ENCODE results near the gene DLG3.
A peak's percentile ranks its signal among the peaks of the same experiment; 100 is the strongest.
"Not testable (repeated sequence)": the region's sequence is repeated elsewhere in the genome, so short reads cannot be mapped to it uniquely, and the experiment has no call there.

DLG3 gene

GRCh38 chrX:70496491-70496890, 51.9 kb downstream of the DLG3 start:
- Histone ChIP-seq H3K9ac (ENCODE audit: low read depth, low read length) (no peak overlapping the region), H3K36me3 (ENCODE audit: control insufficient read depth, insufficient read depth, low read length) (peaks cover 99% of the 10 kb centered on the region), H3K9me3 (ENCODE audit: control insufficient read depth, insufficient read depth, low read length) (peaks cover 60% of the 10 kb centered on the region), H3K27ac (ENCODE audit: low read depth, low read length) (no peak overlapping the region), H3K27me3 (ENCODE audit: control insufficient read depth, insufficient read depth, low read length) (no peaks in the 10 kb centered on the region), H3K4me1 (ENCODE audit: control insufficient read depth, insufficient read depth, low read length) (no peaks in the 10 kb centered on the region), H3K4me3 (ENCODE audit: low read depth, low read length) (no peak overlapping the region)

DNA sequence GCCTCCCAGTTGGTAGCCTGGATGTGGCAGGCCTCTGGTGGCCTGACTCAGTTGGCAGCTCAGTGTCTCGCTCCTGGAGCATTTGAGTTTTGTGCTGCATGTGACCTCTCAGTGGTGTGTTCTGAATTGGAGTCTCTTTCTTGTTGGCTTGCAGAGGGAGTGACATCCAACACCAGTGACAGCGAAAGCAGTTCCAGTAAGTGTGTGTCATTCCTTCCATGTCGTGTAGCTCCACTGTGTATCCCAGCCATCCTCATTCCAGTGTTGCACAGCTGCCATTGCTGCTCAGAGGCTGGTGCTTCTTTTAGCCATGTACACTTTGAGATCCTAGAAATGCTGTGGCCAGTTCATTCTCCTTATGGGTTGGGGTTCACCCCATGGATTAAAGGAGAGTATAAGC, 52.4 kb downstream of the DLG3 start:
- peaks cover 55% of the 10 kb centered on the region for H3K9me3 ChIP-seq (ENCODE audit: control insufficient read depth, insufficient read depth, low read length)
- no peak overlapping the region for H3K9ac ChIP-seq (ENCODE audit: low read depth, low read length)
- no peak overlapping the region for H3K27ac ChIP-seq (ENCODE audit: low read depth, low read length)
- H3K4me1 ChIP-seq (ENCODE audit: control insufficient read depth, insufficient read depth, low read length) = no peaks in the 10 kb centered on the region
- H3K27me3 ChIP-seq (ENCODE audit: control insufficient read depth, insufficient read depth, low read length) = no peaks in the 10 kb centered on the region
- no peak overlapping the region for H3K4me3 ChIP-seq (ENCODE audit: low read depth, low read length)
- H3K36me3 ChIP-seq (ENCODE audit: control insufficient read depth, insufficient read depth, low read length) = peaks cover 99% of the 10 kb centered on the region

DNA sequence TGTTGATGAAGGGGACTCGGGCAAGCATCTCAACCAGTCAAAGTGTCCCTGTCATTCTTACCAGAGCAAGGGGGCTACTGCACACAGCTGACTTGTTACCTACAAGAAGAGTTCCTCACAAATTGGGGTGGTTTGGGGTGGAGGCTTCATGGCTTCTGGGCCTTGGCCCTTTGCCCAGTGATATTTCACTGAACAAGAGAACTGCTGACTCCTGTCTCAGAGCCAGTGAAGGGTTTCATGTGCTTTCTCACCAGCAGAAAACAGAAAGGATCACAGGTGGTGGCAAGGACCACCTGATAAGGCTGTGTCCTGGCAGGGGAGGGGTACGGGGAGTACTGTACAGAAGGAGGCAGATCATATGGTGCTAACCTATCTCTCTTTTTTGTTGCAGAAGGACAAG, 53.5 kb downstream of the DLG3 start:
- peaks cover 55% of the 10 kb centered on the region for H3K9me3 ChIP-seq (ENCODE audit: control insufficient read depth, insufficient read depth, low read length)
- H3K36me3 ChIP-seq (ENCODE audit: control insufficient read depth, insufficient read depth, low read length) = peaks cover 99% of the 10 kb centered on the region
- no peak overlapping the region for H3K9ac ChIP-seq (ENCODE audit: low read depth, low read length)

DNA sequence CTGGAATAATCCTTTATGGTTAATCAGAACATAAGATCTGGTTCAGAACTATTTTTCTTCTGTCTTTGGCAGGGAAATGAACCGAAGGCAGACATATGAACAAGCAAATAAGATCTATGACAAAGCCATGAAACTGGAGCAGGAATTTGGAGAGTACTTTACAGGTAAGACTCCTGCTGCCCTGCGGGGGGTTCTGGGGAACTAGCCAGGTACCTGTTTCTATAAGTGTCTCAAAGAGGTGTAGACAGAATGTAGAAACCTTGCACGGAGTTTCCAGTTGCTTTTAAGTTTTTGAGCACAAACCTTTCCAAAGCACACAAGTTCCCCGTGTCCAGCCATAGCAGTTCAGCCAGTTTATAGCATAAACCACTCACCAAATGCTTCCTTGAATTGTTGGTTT, 56.2 kb downstream of the DLG3 start:
- H3K9me3 ChIP-seq (ENCODE audit: control insufficient read depth, insufficient read depth, low read length) = peaks cover 50% of the 10 kb centered on the region
- no peak overlapping the region for H3K4me3 ChIP-seq (ENCODE audit: low read depth, low read length)
- no peak overlapping the region for H3K27ac ChIP-seq (ENCODE audit: low read depth, low read length)
- H3K27me3 ChIP-seq (ENCODE audit: control insufficient read depth, insufficient read depth, low read length) = no peaks in the 10 kb centered on the region
- peaks cover 93% of the 10 kb centered on the region for H3K36me3 ChIP-seq (ENCODE audit: control insufficient read depth, insufficient read depth, low read length)
- H3K4me1 ChIP-seq (ENCODE audit: control insufficient read depth, insufficient read depth, low read length) = no peaks in the 10 kb centered on the region
- H3K9ac ChIP-seq (ENCODE audit: low read depth, low read length) = no peak overlapping the region

More for the DNA sequence above, 53.5 kb downstream of the DLG3 start:
- Histone ChIP-seq H3K27ac (ENCODE audit: low read depth, low read length) (no peak overlapping the region), H3K27me3 (ENCODE audit: control insufficient read depth, insufficient read depth, low read length) (no peaks in the 10 kb centered on the region), H3K4me1 (ENCODE audit: control insufficient read depth, insufficient read depth, low read length) (no peaks in the 10 kb centered on the region), H3K4me3 (ENCODE audit: low read depth, low read length) (no peak overlapping the region)

GRCh38 chrX:70504772-70505450, 60.3 kb downstream of the DLG3 start:
- Histone ChIP-seq H3K4me3 (ENCODE audit: low read depth, low read length) (no peak overlapping the region), H3K27ac (ENCODE audit: low read depth, low read length) (no peak overlapping the region), H3K9me3 (ENCODE audit: control insufficient read depth, insufficient read depth, low read length) (peaks cover 42% of the 10 kb centered on the region), H3K9ac (ENCODE audit: low read depth, low read length) (no peak overlapping the region), H3K36me3 (ENCODE audit: control insufficient read depth, insufficient read depth, low read length) (peaks cover 52% of the 10 kb centered on the region), H3K27me3 (ENCODE audit: control insufficient read depth, insufficient read depth, low read length) (no peaks in the 10 kb centered on the region), H3K4me1 (ENCODE audit: control insufficient read depth, insufficient read depth, low read length) (peaks cover 9% of the 10 kb centered on the region)

DNA sequence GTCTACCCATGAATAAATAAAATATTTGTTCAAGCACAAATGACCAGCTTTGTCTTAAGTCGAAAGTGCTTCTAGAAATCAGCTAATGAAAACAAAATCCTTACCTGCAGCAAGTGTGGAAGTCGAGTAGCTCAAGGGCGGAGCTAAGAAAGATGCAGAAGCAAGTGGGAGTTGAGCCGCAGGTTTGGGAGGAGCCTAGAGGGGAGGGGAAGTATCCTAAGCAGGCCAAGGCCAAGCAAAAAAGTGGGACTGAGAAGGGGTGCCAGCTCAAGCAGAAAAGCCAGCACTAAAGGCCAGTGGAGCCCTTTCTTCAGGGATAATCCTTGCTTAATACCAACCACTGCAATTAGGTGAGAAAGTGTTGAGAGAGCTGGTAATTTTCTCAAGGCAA, 60.8 kb downstream of the DLG3 start:
- no peak overlapping the region for H3K4me3 ChIP-seq (ENCODE audit: low read depth, low read length)
- no peak overlapping the region for H3K27ac ChIP-seq (ENCODE audit: low read depth, low read length)
- peaks cover 9% of the 10 kb centered on the region for H3K4me1 ChIP-seq (ENCODE audit: control insufficient read depth, insufficient read depth, low read length)
- peaks cover 48% of the 10 kb centered on the region for H3K36me3 ChIP-seq (ENCODE audit: control insufficient read depth, insufficient read depth, low read length)
- no peak overlapping the region for H3K9ac ChIP-seq (ENCODE audit: low read depth, low read length)
- H3K27me3 ChIP-seq (ENCODE audit: control insufficient read depth, insufficient read depth, low read length) = no peaks in the 10 kb centered on the region
- peaks cover 41% of the 10 kb centered on the region for H3K9me3 ChIP-seq (ENCODE audit: control insufficient read depth, insufficient read depth, low read length)

DNA sequence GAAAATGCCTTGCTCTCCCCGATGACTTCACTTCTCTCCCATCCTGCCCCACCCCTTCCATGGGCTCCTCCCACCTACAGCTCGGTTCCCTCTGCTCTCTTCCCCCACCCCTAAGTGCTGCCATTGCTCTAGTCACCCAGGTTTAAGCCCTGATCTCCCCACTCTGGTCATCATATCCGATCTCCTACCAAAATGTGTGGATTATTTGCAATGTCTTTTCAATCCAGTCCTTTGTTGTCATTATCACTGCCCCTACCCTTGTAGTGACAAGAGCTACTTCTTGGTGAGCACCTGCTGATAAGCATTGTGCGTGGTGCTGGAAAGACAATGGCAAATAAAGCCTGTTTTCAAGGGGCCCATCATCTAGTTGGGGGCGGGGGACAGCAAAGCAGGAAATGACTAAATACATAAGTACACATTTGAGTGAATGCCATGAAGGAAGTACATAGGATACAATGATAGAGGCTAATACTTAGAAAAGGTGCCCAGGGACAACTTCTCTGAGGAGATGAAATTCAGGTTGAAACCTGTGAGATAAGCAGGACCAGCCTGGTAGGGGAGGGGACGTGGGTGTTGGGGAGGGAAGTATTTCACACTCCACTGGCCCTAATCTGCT, 63.8 kb downstream of the DLG3 start:
- Histone ChIP-seq H3K9me3 (ENCODE audit: control insufficient read depth, insufficient read depth, low read length) (peaks cover 27% of the 10 kb centered on the region), H3K9ac (ENCODE audit: low read depth, low read length) (no peak overlapping the region), H3K4me3 (ENCODE audit: low read depth, low read length) (peak overlapping the region; percentile 7), H3K27me3 (ENCODE audit: control insufficient read depth, insufficient read depth, low read length) (no peaks in the 10 kb centered on the region), H3K27ac (ENCODE audit: low read depth, low read length) (peak overlapping the region; percentile 63), H3K4me1 (ENCODE audit: control insufficient read depth, insufficient read depth, low read length) (peaks cover 9% of the 10 kb centered on the region), H3K36me3 (ENCODE audit: control insufficient read depth, insufficient read depth, low read length) (peaks cover 18% of the 10 kb centered on the region)

- Histone ChIP-seq H3K9ac (ENCODE audit: low read depth, low read length) (no peak overlapping the region), H3K36me3 (ENCODE audit: control insufficient read depth, insufficient read depth, low read length) (peaks cover 12% of the 10 kb centered on the region; the same call in 1 of the 2 replicates), H3K4me3 (ENCODE audit: low read depth, low read length) (no peak overlapping the region), H3K9me3 (ENCODE audit: control insufficient read depth, insufficient read depth, low read length) (peaks cover 27% of the 10 kb centered on the region), H3K4me1 (ENCODE audit: control insufficient read depth, insufficient read depth, low read length) (peaks cover 9% of the 10 kb centered on the region), H3K27me3 (ENCODE audit: control insufficient read depth, insufficient read depth, low read length) (no peaks in the 10 kb centered on the region), H3K27ac (ENCODE audit: low read depth, low read length) (peak overlapping the region; percentile 63)
Measured at GRCh38 chrX:70509078-70509477, 64.4 kb downstream of the DLG3 start.

GRCh38 chrX:70515270-70515669, 70.6 kb downstream of the DLG3 start:
- not testable (repeated sequence) for H3K4me1 ChIP-seq (ENCODE audit: control insufficient read depth, insufficient read depth, low read length); H3K9me3 ChIP-seq (ENCODE audit: control insufficient read depth, insufficient read depth, low read length); H3K36me3 ChIP-seq (ENCODE audit: control insufficient read depth, insufficient read depth, low read length); H3K4me3 ChIP-seq (ENCODE audit: low read depth, low read length); H3K27me3 ChIP-seq (ENCODE audit: control insufficient read depth, insufficient read depth, low read length); H3K27ac ChIP-seq (ENCODE audit: low read depth, low read length); H3K9ac ChIP-seq (ENCODE audit: low read depth, low read length)

DNA sequence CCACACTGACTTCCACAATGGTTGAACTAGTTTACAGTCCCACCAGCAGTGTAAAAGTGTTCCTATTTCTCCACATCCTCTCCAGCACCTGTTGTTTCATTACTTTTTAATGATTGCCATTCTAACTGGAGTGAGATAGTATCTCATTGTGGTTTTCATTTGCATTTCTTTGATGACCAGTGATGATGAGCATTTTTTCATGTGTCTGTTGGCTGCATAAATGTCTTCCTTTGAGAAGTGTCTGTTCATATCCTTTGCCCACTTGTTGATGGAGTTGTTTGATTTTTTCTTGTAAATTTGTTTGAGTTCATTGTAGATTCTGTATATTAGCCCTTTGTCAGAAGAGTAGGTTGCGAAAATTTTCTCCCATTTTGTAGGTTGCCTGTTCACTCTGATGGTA, 71.1 kb downstream of the DLG3 start:
- not testable (repeated sequence) for H3K9ac ChIP-seq (ENCODE audit: low read depth, low read length); H3K4me1 ChIP-seq (ENCODE audit: control insufficient read depth, insufficient read depth, low read length); H3K27me3 ChIP-seq (ENCODE audit: control insufficient read depth, insufficient read depth, low read length); H3K4me3 ChIP-seq (ENCODE audit: low read depth, low read length); H3K9me3 ChIP-seq (ENCODE audit: control insufficient read depth, insufficient read depth, low read length); H3K36me3 ChIP-seq (ENCODE audit: control insufficient read depth, insufficient read depth, low read length); H3K27ac ChIP-seq (ENCODE audit: low read depth, low read length)

DNA sequence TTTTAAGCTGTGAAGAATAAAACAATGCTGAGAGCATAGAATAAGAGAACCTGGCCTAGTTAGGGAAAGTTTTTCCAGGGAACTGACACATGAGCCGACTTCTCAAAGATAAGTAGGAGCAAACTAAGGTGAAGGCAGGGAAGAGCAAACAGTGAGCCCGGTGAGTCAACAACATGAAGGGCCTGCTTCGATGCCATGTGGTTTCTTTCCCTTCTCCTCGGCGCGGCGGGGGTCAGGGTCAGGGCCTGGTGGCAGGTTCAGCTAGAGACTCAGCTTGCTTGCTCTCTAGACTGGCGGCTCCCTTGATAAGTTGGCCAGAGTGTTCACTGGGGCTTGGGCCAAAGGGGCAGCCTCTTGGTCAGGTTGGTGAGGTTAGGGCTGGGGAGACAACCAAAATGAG, 81.1 kb downstream of the DLG3 start:
- Histone ChIP-seq H3K9me3 (ENCODE audit: control insufficient read depth, insufficient read depth, low read length) (peaks cover 41% of the 10 kb centered on the region), H3K27ac (ENCODE audit: low read depth, low read length) (no peak overlapping the region), H3K9ac (ENCODE audit: low read depth, low read length) (no peak overlapping the region), H3K4me1 (ENCODE audit: control insufficient read depth, insufficient read depth, low read length) (no peaks in the 10 kb centered on the region), H3K36me3 (ENCODE audit: control insufficient read depth, insufficient read depth, low read length) (no peaks in the 10 kb centered on the region), H3K27me3 (ENCODE audit: control insufficient read depth, insufficient read depth, low read length) (no peaks in the 10 kb centered on the region), H3K4me3 (ENCODE audit: low read depth, low read length) (no peak overlapping the region)
